Effector memory CD4-positive, alpha-beta T cell (primary cell): Measurements from ENCODE around the gene IGF2BP2.
"Not testable (repeated sequence)": the region's sequence is repeated elsewhere in the genome, so short reads cannot be mapped to it uniquely, and the experiment has no call there.

ENCODE experiments used
- DNase-seq, 3 donors: peaks; one replicate each; pipeline ENCODE4 v3.0.0-alpha.2; 2020
- H3K27ac ChIP-seq: 2 replicates; pipeline ENCODE4 v1.7.0; 2013; ENCODE audit warnings: mild to moderate bottlenecking, low read length, moderate library complexity; ENCODE audit not compliant: insufficient read depth, poor library complexity, severe bottlenecking
- H3K27me3 ChIP-seq: replicated peaks from 2 replicates; pipeline ENCODE4 v1.7.0; 2013; ENCODE audit warnings: mild to moderate bottlenecking, low read length; ENCODE audit not compliant: insufficient read depth, control insufficient read depth, poor library complexity, severe bottlenecking
- H3K36me3 ChIP-seq: 2 replicates; pipeline ENCODE4 v1.7.0; 2013; ENCODE audit warnings: mild to moderate bottlenecking, low read length, moderate library complexity; ENCODE audit not compliant: control insufficient read depth, insufficient read depth
- H3K4me1 ChIP-seq: 2 replicates; pipeline ENCODE4 v1.7.0; 2013; ENCODE audit warnings: low read length, mild to moderate bottlenecking; ENCODE audit not compliant: control insufficient read depth, insufficient read depth, poor library complexity, severe bottlenecking
- H3K4me3 ChIP-seq: 2 replicates; pipeline ENCODE4 v1.7.0; 2013; ENCODE audit warnings: low read length, low read depth, mild to moderate bottlenecking; ENCODE audit not compliant: insufficient read depth, poor library complexity, severe bottlenecking
- H3K9me3 ChIP-seq: 2 replicates; pipeline ENCODE4 v1.7.0; 2013; ENCODE audit warnings: mild to moderate bottlenecking, low read length, moderate library complexity; ENCODE audit not compliant: control insufficient read depth

The IGF2BP2 gene

DNA sequence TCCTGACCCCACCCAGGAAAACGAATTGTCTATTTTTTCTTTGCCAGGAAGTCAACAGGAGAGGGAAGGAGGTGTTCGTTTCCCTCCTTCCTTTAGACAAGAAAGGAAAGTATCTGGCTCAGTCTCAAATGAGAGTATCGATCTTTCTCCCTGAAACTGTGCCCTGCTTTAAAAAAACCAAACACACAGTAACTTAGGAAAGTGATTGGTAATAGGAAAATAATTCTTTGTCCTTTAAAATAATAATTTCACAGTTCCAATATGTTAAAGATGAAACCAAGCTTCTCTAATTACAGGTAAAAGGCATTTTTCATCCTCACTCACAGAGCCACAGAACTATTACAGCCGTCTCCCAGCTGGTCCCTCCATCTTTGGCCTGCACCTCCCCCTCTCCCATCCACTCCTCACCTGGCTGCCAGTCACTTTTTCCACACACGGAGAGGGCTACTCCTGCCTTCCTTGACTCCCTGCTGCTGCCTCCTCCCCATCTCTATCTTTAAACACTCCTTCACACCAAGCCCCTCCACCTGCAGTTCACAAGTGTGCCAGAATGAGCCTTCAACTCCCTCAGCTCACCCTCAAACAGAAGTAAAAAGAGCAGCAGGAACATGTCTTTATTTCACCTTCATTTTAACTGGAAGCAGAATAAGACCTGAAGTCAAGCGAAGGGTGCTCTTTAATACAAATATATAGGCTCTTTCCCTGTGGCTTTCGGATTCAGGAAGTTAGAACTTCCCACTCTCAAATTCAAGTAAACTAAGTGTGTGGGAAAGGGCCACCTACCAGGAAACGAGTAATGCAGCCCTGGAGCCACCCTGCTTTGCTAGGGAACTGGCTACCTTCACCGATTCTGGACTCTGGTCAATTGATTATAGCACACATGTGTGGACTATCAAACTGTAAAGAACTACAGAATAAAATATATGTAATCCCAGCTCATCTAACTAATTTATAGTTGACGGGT lies 122.3 kb downstream of the IGF2BP2 start:
- H3K4me1 ChIP-seq: no peaks in the 10 kb centered on the region
- no peaks in the 10 kb centered on the region for H3K9me3 ChIP-seq
- no peak for DNase-seq
- H3K4me3 ChIP-seq: no peak overlapping the region
- H3K36me3 ChIP-seq: no peaks in the 10 kb centered on the region
- H3K27ac ChIP-seq: no peak overlapping the region
- peaks cover 5% of the 10 kb centered on the region for H3K27me3 ChIP-seq

GRCh38 chr3:185701611-185702261 lies 123.1 kb downstream of the IGF2BP2 start:
- Histone ChIP-seq H3K36me3 (no peaks in the 10 kb centered on the region), H3K9me3 (no peaks in the 10 kb centered on the region), H3K4me3 (no peak overlapping the region), H3K4me1 (no peaks in the 10 kb centered on the region), H3K27ac (no peak overlapping the region), H3K27me3 (peaks cover 5% of the 10 kb centered on the region)
- DNase-seq: no peak

- Histone ChIP-seq H3K9me3 (no peaks in the 10 kb centered on the region), H3K27ac (no peak overlapping the region), H3K4me1 (no peaks in the 10 kb centered on the region), H3K36me3 (no peaks in the 10 kb centered on the region), H3K4me3 (no peak overlapping the region), H3K27me3 (peaks cover 5% of the 10 kb centered on the region)
- DNase-seq: no peak
Observed at GRCh38 chr3:185699927-185700326, 124.9 kb downstream of the IGF2BP2 start.

DNA sequence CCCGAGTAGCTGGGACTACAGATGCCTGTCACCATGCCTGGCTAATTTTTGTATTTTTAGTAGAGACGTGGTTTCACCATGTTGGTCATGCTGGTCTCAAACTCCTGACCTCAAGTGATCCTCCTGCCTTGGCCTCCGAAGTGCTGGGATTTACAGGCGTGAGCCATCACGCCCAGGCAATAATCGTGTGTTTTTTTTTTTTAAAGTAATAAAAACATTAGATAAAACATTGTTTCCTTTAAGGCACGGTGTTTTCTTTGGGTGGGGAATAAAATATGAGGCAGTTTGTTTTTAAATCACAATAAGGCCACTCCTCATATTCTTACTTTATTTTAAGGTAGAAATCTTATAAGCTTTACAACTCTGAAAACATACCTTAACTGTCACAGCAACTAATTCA lies 127.6 kb downstream of the IGF2BP2 start:
- not testable (repeated sequence) for H3K27me3 ChIP-seq, H3K9me3 ChIP-seq, H3K27ac ChIP-seq, H3K4me1 ChIP-seq, H3K36me3 ChIP-seq, DNase-seq, H3K4me3 ChIP-seq

DNA sequence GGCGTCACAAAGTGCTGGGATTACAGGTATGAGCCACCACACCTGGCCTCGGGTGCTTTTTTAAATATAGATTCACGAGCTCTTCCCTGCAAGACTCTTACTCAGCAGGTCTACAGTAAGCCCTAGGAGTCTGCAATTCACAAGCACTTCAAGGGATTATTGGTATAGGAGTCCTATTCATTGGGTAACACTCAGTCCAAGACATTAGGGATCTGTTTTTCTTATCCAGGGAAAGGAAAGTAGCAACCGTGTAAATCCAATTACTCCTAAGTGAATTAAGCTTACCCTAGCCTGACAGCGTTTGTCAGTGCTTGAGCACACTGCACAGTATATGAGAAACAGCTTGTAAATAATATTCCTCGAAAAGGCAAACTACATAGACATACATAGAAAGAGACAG lies 128.8 kb downstream of the IGF2BP2 start:
- H3K27me3 ChIP-seq: no peaks in the 10 kb centered on the region

DNA sequence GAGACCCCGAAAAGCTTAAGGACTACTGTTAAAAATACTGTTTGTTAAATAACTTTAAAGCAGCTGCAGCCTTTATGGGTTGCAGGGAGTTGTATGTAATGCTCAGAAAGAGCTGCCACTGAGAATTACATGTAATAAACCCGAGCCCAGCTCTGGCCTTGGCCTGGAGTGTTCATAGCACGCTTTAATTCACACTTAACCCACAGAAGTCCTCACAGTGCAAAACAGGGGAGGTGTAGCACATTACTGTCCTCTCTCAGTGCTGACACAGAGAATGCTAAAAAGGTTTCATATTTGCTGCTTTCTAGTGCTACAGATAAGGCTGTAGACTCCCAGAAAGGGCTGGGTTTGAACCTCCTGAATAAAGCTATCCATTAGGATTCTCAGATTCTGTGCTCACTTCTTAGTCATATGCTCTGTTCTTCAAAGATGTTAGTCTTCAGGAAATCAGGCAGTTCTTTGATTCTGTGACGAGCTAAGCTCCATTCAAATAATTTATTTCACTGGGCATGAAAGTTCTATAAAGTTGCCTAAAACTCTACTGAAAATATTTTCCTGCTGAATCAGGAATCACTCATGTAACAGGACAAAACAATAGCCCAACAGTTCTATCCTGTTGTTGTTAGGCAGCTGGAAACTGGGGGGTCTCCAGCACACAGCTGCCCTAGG lies 130.7 kb downstream of the IGF2BP2 start:
- no peak for DNase-seq
- Histone ChIP-seq H3K9me3 (no peaks in the 10 kb centered on the region), H3K36me3 (no peaks in the 10 kb centered on the region), H3K4me1 (no peaks in the 10 kb centered on the region), H3K4me3 (no peak overlapping the region), H3K27me3 (no peaks in the 10 kb centered on the region), H3K27ac (no peak overlapping the region)

More for the DNA sequence above, 128.8 kb downstream of the IGF2BP2 start:
- H3K36me3 ChIP-seq: no peaks in the 10 kb centered on the region
- no peaks in the 10 kb centered on the region for H3K4me1 ChIP-seq
- no peaks in the 10 kb centered on the region for H3K9me3 ChIP-seq
- no peak overlapping the region for H3K27ac ChIP-seq
- no peak overlapping the region for H3K4me3 ChIP-seq
- no peak for DNase-seq

- Histone ChIP-seq H3K27me3 (peaks cover 3% of the 10 kb centered on the region), H3K36me3 (no peaks in the 10 kb centered on the region), H3K9me3 (no peaks in the 10 kb centered on the region), H3K4me3 (no peak overlapping the region), H3K27ac (no peak overlapping the region), H3K4me1 (no peaks in the 10 kb centered on the region)
- DNase-seq: no peak
Observed at GRCh38 chr3:185691622-185692021, 133.2 kb downstream of the IGF2BP2 start.

GRCh38 chr3:185687271-185687878 lies 137.5 kb downstream of the IGF2BP2 start:
- H3K36me3 ChIP-seq: no peaks in the 10 kb centered on the region

GRCh38 chr3:185685231-185686035 lies 139.4 kb downstream of the IGF2BP2 start:
- H3K27me3 ChIP-seq: peaks cover 5% of the 10 kb centered on the region
- H3K4me1 ChIP-seq: no peaks in the 10 kb centered on the region
- no peaks in the 10 kb centered on the region for H3K36me3 ChIP-seq
- no peak overlapping the region for H3K4me3 ChIP-seq
- no peak for DNase-seq
- H3K27ac ChIP-seq: no peak overlapping the region
- H3K9me3 ChIP-seq: no peaks in the 10 kb centered on the region

More at GRCh38 chr3:185687271-185687878, 137.5 kb downstream of the IGF2BP2 start:
- no peak overlapping the region for H3K4me3 ChIP-seq
- H3K27ac ChIP-seq: no peak overlapping the region
- H3K4me1 ChIP-seq: no peaks in the 10 kb centered on the region
- peaks cover 5% of the 10 kb centered on the region for H3K27me3 ChIP-seq
- no peak for DNase-seq
- no peaks in the 10 kb centered on the region for H3K9me3 ChIP-seq
